Mucosa of descending colon (tissue), 3 donors: ENCODE results near the gene PDS5B. TPM values are rescaled to one million over a fixed set of nuclear protein-coding genes. Genes with fewer than 3 reads are reported as not detected.
A peak's percentile ranks its signal among the peaks of the same experiment; 100 is the strongest.

Experiments
- ATAC-seq: fragments of 200-7000 bp; cut with Tn5 transposase; one replicate; pipeline ENCODE4 v1.9.1; 2020; ENCODE audit warnings: mild to moderate bottlenecking, moderate library complexity
- DNase-seq, 3 donors: peaks; one replicate each; pipeline ENCODE4 v3.0.0-alpha.2; 2020
- H3K36me3 ChIP-seq: fragments of 200-600 bp; one replicate; pipeline ENCODE4 v1.8.0; 2021; ENCODE audit warnings: low read depth, mild to moderate bottlenecking
- H3K4me1 ChIP-seq: fragments of 200-600 bp; one replicate; pipeline ENCODE4 v1.8.0; 2021; ENCODE audit warnings: low read depth, mild to moderate bottlenecking
- H3K4me3 ChIP-seq: fragments of 200-600 bp; one replicate; pipeline ENCODE4 v1.8.0; 2021; ENCODE audit warnings: mild to moderate bottlenecking
- H3K9me3 ChIP-seq: fragments of 200-600 bp; one replicate; pipeline ENCODE4 v1.8.0; 2021; ENCODE audit warnings: mild to moderate bottlenecking
- CTCF ChIP-seq: fragments of 200-600 bp; IDR thresholded peaks from one replicate; pipeline ENCODE4 v1.8.0; 2022; ENCODE audit warnings: antibody characterized with exemption, mild to moderate bottlenecking
- intact Hi-C, 2 donors: fragments of 100-400 bp; cut with DNase I in 1 of 2; cut with micrococcal nuclease in 1 of 2; formaldehyde crosslinking; loops; one replicate each; pipeline versions ENCODE4 v1.11.0 to v1.11.1; 2022; cut with DNase I, micrococcal nuclease
- long read RNA-seq, 2 donors: library from polyadenylated mRNA; unstranded; transcript quantifications; one replicate each; pipeline ENCODE4 v2.0.0, GENCODE V29; 2019 to 2021
- total RNA-seq, 3 donors: library from RNA; stranded (reverse); fragmentation: NEBNext Ultra II Directional in 2 of 3; extraction: Animal tissue kit (Norgen Biotek cat#: 25700) in 2 of 3; gene quantifications; one replicate each; pipeline versions ENCODE4 v1.2.1 to v1.2.4, GENCODE V29; 2021 to 2023
- donor health status: DM: no; HTN: no; CAD: no; lungs with moderate emphysema.
- donor health status: DM: no; HTN: no; CAD: no.
- donor health status: DM: no; HTN: yes; CAD: no.

The PDS5B gene, protein sequence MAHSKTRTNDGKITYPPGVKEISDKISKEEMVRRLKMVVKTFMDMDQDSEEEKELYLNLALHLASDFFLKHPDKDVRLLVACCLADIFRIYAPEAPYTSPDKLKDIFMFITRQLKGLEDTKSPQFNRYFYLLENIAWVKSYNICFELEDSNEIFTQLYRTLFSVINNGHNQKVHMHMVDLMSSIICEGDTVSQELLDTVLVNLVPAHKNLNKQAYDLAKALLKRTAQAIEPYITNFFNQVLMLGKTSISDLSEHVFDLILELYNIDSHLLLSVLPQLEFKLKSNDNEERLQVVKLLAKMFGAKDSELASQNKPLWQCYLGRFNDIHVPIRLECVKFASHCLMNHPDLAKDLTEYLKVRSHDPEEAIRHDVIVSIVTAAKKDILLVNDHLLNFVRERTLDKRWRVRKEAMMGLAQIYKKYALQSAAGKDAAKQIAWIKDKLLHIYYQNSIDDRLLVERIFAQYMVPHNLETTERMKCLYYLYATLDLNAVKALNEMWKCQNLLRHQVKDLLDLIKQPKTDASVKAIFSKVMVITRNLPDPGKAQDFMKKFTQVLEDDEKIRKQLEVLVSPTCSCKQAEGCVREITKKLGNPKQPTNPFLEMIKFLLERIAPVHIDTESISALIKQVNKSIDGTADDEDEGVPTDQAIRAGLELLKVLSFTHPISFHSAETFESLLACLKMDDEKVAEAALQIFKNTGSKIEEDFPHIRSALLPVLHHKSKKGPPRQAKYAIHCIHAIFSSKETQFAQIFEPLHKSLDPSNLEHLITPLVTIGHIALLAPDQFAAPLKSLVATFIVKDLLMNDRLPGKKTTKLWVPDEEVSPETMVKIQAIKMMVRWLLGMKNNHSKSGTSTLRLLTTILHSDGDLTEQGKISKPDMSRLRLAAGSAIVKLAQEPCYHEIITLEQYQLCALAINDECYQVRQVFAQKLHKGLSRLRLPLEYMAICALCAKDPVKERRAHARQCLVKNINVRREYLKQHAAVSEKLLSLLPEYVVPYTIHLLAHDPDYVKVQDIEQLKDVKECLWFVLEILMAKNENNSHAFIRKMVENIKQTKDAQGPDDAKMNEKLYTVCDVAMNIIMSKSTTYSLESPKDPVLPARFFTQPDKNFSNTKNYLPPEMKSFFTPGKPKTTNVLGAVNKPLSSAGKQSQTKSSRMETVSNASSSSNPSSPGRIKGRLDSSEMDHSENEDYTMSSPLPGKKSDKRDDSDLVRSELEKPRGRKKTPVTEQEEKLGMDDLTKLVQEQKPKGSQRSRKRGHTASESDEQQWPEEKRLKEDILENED (N-terminal part only)
- 10 to 100 TPM; 25.2 to 66.7 (median 27.5) TPM for total RNA-seq
- long read RNA-seq, donor 1, partial matches to known transcripts, result 9 of 17 reads
- long read RNA-seq, donor 1, other reads (novel, unspliced or antisense), result 7 of 17 reads
- long read RNA-seq, donor 2, partial matches to known transcripts, result 3 of 5 reads
- long read RNA-seq, donor 2, other reads (novel, unspliced or antisense), result 2 of 5 reads

- peak; percentile 95 for TF ChIP-seq CTCF
These were observed at the start of gene PDS5B for GRCh38 chr13:32586080-32586900. TSS of gene PDS5B (plus strand) at chr13:32586452. CDS start at chr13:32648773, 62,321 bp downstream.

DNA sequence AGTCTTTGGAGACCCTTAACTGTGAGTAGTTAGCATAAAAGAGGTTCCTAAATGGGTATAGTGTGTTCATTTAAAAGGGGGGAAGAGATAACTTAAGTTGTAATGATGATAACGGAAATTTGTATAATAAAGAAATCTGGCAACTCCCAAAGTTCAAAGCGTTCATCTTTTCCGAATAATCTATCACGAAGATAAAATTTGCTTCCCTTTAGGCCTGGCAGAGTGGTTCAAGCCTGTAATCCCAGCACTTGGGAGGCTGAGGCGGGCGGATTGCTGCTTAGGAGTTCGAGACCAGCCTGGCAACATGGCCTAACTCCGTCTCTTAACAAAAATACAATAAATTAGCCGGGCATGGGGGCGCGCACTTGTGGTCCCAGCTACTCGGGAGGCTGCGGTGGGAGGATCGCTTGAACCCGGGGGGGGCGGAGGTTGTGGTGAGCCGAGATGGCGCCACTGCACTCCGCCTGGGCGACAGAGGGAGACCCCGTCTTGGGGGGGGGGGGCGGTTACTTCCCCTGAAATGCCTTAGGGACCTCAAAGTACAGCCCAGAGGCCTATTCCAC is 48.6 kb upstream of the PDS5B start:
- intact Hi-C loops, result no loop called here
- Histone ChIP-seq H3K4me3 (peak overlapping the region; percentile 45), H3K4me1 (peaks cover 22% of the 10 kb centered on the region), H3K9me3 (no peaks in the 10 kb centered on the region), H3K36me3 (no peaks in the 10 kb centered on the region)
- peak; percentile 2 for ATAC-seq
- peak; percentile 44 to 69 (median 61) for DNase-seq
- no peak for TF ChIP-seq CTCF

More at GRCh38 chr13:32586080-32586900, at the start of gene PDS5B:
- peak; percentile 99 for ATAC-seq
- peak within 1 kb of the TSS; percentile 74 for H3K4me3 ChIP-seq
- no peaks in the 10 kb centered on the region for H3K36me3 ChIP-seq
- intact Hi-C loops, result loop anchor here in 1 of 2 donors (5.0 kb wide), 1 partner anchor 51 kb away; no protein-coding TSS in a partner anchor
- peak; percentile 96 to 97 (median 96) for DNase-seq
- H3K4me1 ChIP-seq, result peaks cover 9% of the 10 kb centered on the region
- no peaks in the 10 kb centered on the region for H3K9me3 ChIP-seq

DNA sequence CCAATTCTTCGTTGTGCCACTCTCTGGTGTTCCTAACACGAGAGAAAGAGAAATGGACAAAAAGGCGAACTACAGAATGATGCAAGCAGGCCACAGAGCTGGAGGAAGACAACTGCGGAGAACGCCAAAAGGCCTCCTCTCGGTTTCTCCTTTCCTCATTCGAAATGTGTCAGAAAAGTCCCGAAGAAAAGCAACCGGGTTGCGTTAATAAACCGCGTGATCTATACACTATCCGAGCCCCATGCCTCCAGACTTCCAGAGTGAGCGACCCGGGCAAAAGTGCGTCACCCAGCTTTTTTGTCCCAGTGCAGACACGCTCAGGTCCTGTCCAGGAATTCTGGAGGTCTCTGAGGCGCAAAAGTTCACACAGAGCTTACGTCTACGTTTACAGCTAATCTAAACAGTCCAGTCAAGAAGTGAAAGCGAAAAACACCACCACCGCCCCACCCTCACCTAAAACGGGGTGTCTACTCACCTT is 48.1 kb upstream of the PDS5B start:
- H3K4me1 ChIP-seq, result peaks cover 22% of the 10 kb centered on the region
- intact Hi-C loops, result no loop called here
- DNase-seq (peak; percentile 62 to 81 (median 70)), ATAC-seq (peak; percentile 87)
- H3K9me3 ChIP-seq, result no peaks in the 10 kb centered on the region
- H3K4me3 ChIP-seq, result peak overlapping the region; percentile 45
- no peaks in the 10 kb centered on the region for H3K36me3 ChIP-seq
- TF ChIP-seq CTCF, result no peak

DNA sequence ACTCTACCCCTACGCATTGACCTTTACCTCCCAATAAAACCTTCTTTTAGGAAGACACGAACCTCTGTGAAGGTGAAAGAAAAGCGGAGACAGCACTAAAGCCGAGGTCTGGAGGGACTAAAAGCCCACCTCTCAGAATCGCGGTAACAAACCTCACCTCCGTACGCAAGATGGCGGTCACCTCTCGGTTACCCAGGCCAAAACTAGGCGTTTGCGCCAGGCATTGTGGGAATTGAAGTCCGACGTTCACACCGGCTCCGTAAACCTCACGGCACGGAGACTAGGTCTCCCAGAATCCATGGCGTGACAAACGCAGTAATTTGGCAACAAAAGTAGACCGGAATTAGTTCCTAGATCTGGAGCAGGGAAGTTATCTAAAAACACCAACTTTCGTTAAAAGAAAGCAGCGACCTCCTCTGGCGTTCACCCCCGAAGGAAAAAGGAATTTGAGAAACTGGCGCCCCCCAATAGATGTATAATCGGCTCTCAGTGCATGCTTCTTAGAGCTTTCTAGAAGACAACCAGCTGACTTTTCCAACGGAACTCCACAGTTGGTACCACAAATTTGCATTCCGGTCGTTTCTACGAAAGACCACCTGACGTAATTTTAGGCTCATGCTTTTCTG is 47.5 kb upstream of the PDS5B start, which contains the start of gene N4BP2L2:
Gene N4BP2L2, minus strand, starts transcription at position 175 of the 626 bp plus-strand sequence. CDS start 1,768 bp downstream, outside the sequence.
- Histone ChIP-seq H3K9me3 (no peaks in the 10 kb centered on the region), H3K4me1 (peaks cover 22% of the 10 kb centered on the region), H3K36me3 (no peaks in the 10 kb centered on the region), H3K4me3 (peak within 1 kb of the TSS; percentile 45)
- DNase-seq (peak; percentile 91 to 96 (median 94)), ATAC-seq (peak; percentile 100)
- intact Hi-C loops, result no loop called here
- no peak for TF ChIP-seq CTCF
